ENCODE data around the gene ENO4.

ENO4 gene

GRCh38 chr10:116831086-116831485 is 18.2 kb upstream of the ENO4 start:
- no peak for DNase-seq

GRCh38 chr10:116831790-116832189 is 17.5 kb upstream of the ENO4 start:
- no peak for DNase-seq

- DNase-seq, result no peak
These were observed 15.0 kb upstream of the ENO4 start for GRCh38 chr10:116833986-116834985.

DNA sequence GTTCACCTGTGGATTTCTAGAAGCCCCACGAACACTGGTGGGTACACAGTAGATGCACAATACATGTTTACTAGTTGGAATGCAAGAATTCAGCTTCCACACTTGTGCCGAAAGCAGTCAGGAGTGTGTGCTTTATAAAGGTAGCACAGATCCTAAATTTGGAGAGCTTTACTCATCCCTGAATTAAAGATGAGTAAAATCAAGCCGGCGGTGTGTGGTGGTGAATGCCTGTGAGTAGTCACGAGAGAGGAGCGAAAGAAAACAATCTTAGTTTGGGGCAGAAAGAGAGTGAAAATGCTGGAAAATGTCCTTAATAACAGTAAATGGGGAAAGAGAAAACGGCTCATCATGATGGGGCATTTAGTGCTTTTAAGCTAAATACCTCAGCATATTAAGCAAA is 13.6 kb upstream of the ENO4 start:
- no peak for DNase-seq

GRCh38 chr10:116836083-116836482 is 13.2 kb upstream of the ENO4 start:
- DNase-seq, result no peak

DNA sequence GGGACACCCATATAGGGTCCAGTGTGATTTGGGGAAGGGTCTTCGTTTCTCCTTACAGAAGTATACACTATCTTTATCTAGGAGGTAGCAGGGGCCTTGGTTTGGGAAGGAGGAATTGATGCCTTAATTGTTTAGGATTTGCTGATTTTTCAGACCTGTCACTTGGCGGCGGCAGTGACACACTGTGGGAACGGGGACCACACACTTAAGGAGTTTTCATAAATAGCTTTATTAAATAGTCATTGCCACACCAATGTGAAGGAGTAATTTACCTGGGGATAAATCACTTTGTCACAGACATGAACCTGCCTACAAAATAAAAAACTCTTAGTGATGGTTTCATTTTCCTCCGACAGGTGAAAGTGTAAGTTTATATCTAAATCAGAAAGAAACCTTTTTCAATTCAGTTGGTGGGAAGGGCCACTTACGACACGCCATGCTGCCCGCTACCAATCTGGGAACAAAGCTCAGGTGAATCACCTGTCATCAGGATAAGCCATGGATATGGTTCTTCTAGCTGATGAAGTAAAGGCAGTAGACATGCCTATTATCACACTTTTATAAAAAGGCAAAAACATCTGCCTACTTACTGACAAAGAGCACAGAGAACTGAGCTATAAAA is 12.3 kb upstream of the ENO4 start:
- no peak for DNase-seq

- no peak for DNase-seq
These were observed 11.1 kb upstream of the ENO4 start for GRCh38 chr10:116838143-116838725.

GRCh38 chr10:116840389-116841075 is 8.8 kb upstream of the ENO4 start:
- DNase-seq, result no peak

- no peak for DNase-seq
These were observed 3.5 kb upstream of the ENO4 start for GRCh38 chr10:116845823-116846222.

- peak; percentile 2 for DNase-seq
These were observed 1.0 kb upstream of the ENO4 start for GRCh38 chr10:116848032-116848943.

DNA sequence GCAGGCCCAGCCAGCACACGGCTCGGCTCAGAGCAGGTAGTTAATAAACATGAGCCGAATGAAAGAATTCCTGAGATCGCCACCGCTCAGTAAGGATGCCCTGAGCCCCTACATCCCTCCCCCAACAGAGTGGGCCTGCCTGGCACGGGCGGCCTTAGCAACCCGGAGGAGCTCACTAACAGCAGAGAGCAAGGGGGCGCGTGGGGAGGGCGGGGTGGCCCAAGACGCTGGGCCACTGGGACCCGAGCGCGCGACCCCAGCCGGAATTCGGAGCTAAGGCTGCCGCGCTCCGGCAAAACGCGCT is 403 bp upstream of the ENO4 start:
- DNase-seq, result no peak

- no peak for DNase-seq
These were observed 836 bp downstream of the ENO4 start for GRCh38 chr10:116850058-116850611.

- DNase-seq, result no peak
These were observed 2.9 kb downstream of the ENO4 start for GRCh38 chr10:116852246-116852645.

GRCh38 chr10:116853287-116853686 is 4.0 kb downstream of the ENO4 start:
- DNase-seq, result no peak

DNA sequence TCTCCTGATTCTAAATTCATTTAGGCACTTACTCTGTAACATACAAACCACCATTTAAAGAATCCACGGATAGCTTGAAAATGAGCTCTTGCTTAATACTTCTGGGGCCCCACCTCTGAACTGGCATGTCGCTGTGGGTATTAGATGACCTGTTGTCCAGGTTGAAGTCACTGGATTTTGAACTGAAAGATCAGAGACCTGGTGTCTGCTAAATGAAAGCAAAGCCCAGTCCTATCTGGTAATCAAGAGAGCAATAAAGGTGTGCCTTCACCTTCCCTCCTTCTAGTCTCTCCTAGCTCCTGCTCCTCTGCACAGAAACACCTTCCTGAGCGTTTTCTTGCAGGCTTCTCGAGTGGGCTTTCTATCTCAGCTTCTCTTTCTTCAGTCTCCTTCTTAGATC is 4.4 kb downstream of the ENO4 start:
- no peak for DNase-seq

GRCh38 chr10:116857156-116857555 is 7.9 kb downstream of the ENO4 start:
- no peak for DNase-seq

GRCh38 chr10:116861796-116862195 is 12.5 kb downstream of the ENO4 start:
- no peak for DNase-seq

- DNase-seq, result no peak
These were observed 15.1 kb downstream of the ENO4 start for GRCh38 chr10:116864436-116864835.

- DNase-seq, result no peak
These were observed 16.8 kb downstream of the ENO4 start for GRCh38 chr10:116866066-116866465.

GRCh38 chr10:116866987-116867595 is 17.8 kb downstream of the ENO4 start:
- DNase-seq, result no peak

GRCh38 chr10:116868198-116868676 is 18.9 kb downstream of the ENO4 start:
- no peak for DNase-seq

Data from central memory CD4-positive, alpha-beta T cell (primary cell).